ENCODE data around the gene FASLG.
"Not testable (repeated sequence)": the region's sequence is repeated elsewhere in the genome, so short reads cannot be mapped to it uniquely, and the experiment has no call there.

FASLG gene

DNA sequence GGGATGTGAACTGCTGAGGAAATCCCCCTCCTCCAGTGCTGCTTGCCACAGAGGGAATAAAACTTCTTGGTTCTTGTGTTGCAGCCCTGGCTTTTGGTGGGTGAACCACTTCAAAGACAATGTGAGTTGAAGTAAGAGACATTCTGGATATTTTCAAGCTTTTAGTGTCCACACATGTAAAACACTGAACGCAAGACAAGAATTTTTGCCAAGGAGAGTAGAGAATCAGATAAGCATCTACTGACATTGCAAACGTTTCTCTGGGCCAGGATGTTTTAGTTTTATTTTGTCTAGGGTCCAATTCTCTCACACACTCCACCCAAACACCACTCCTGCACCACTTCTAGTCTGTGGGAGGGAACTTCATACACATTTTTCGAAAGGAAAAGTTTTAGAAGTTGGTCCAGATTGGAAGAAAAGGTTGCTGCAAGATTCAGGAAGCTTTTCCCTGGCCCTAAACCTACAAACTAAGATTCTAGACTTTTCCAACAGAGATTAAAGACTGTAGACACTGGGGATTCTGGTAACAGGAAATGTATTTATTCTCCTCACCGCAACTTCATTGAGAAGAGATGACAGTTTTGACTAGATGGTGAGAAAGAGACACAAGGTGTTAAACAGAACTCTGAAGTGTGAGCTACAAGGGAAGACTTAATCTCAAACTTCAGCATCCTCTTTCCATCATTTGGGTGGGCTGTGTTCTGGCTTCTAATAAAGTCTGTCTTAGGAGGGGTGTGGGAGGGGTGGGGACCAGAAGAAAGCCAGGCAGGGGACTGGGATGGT is 16.1 kb downstream of the FASLG start:
- Histone ChIP-seq H3K9me3 (ENCODE audit: control insufficient read depth, low read length) (no peaks in the 10 kb centered on the region), H3K36me3 (ENCODE audit: control insufficient read depth, insufficient read depth, low read length) (no peaks in the 10 kb centered on the region), H3K4me1 (ENCODE audit: control insufficient read depth, insufficient read depth, low read length) (no peaks in the 10 kb centered on the region), H3K27ac (ENCODE audit: insufficient read depth, low read depth, low read length, poor library complexity, severe bottlenecking) (no peak overlapping the region), H3K27me3 (ENCODE audit: control insufficient read depth, insufficient read depth, low read length, poor library complexity, severe bottlenecking) (no peaks in the 10 kb centered on the region), H3K4me3 (ENCODE audit: insufficient read depth, low read depth, low read length) (no peak overlapping the region)
- 89 to 96% methylated on average over 3 to 4 of the region's 4 CpGs for WGBS, 2 experiments

GRCh38 chr1:172679000-172679772 is 20.3 kb downstream of the FASLG start:
- Histone ChIP-seq H3K27ac (ENCODE audit: insufficient read depth, low read depth, low read length, poor library complexity, severe bottlenecking) (no peak overlapping the region), H3K9me3 (ENCODE audit: control insufficient read depth, low read length) (no peaks in the 10 kb centered on the region), H3K27me3 (ENCODE audit: control insufficient read depth, insufficient read depth, low read length, poor library complexity, severe bottlenecking) (no peaks in the 10 kb centered on the region), H3K4me1 (ENCODE audit: control insufficient read depth, insufficient read depth, low read length) (peaks cover 7% of the 10 kb centered on the region), H3K36me3 (ENCODE audit: control insufficient read depth, insufficient read depth, low read length) (no peaks in the 10 kb centered on the region), H3K4me3 (ENCODE audit: insufficient read depth, low read depth, low read length) (no peak overlapping the region)
- 90 to 92% methylated on average over 6 of the region's 6 CpGs for WGBS, 2 experiments

- no peaks in the 10 kb centered on the region for H3K36me3 ChIP-seq (ENCODE audit: control insufficient read depth, insufficient read depth, low read length)
- no peak overlapping the region for H3K4me3 ChIP-seq (ENCODE audit: insufficient read depth, low read depth, low read length)
- no peaks in the 10 kb centered on the region for H3K27me3 ChIP-seq (ENCODE audit: control insufficient read depth, insufficient read depth, low read length, poor library complexity, severe bottlenecking)
- no peak overlapping the region for H3K27ac ChIP-seq (ENCODE audit: insufficient read depth, low read depth, low read length, poor library complexity, severe bottlenecking)
- H3K9me3 ChIP-seq (ENCODE audit: control insufficient read depth, low read length) = no peaks in the 10 kb centered on the region
- H3K4me1 ChIP-seq (ENCODE audit: control insufficient read depth, insufficient read depth, low read length) = peaks cover 7% of the 10 kb centered on the region
Observed at GRCh38 chr1:172680244-172680643, 21.3 kb downstream of the FASLG start.

GRCh38 chr1:172680733-172681275 is 21.9 kb downstream of the FASLG start:
- no peaks in the 10 kb centered on the region for H3K36me3 ChIP-seq (ENCODE audit: control insufficient read depth, insufficient read depth, low read length)
- no peaks in the 10 kb centered on the region for H3K9me3 ChIP-seq (ENCODE audit: control insufficient read depth, low read length)
- no peaks in the 10 kb centered on the region for H3K27me3 ChIP-seq (ENCODE audit: control insufficient read depth, insufficient read depth, low read length, poor library complexity, severe bottlenecking)
- peaks cover 7% of the 10 kb centered on the region for H3K4me1 ChIP-seq (ENCODE audit: control insufficient read depth, insufficient read depth, low read length)
- H3K27ac ChIP-seq (ENCODE audit: insufficient read depth, low read depth, low read length, poor library complexity, severe bottlenecking) = no peak overlapping the region
- H3K4me3 ChIP-seq (ENCODE audit: insufficient read depth, low read depth, low read length) = no peak overlapping the region
- 74 to 86% methylated on average over 2 of the region's 2 CpGs for WGBS, 2 experiments

DNA sequence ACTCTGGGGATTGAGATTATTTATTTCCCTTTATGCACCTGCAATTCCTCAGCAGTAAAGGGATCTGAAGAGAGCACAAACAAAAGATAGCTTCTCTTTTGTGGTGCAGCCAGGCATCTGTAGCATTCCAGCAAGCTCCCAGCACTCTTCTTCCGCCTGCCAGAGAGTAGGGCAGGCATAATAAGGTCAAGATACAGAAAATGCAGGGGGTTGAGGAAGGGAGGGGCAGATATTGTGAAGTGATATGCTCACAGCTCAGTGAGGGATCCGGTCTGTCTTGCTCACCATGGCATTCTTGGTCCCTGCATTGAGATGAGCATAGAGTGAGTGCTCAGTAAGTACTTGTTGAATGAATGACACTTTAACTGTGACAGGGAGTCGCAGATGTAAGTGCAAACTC is 23.9 kb downstream of the FASLG start:
- Histone ChIP-seq H3K9me3 (ENCODE audit: control insufficient read depth, low read length) (no peaks in the 10 kb centered on the region), H3K36me3 (ENCODE audit: control insufficient read depth, insufficient read depth, low read length) (no peaks in the 10 kb centered on the region), H3K4me1 (ENCODE audit: control insufficient read depth, insufficient read depth, low read length) (peaks cover 7% of the 10 kb centered on the region), H3K4me3 (ENCODE audit: insufficient read depth, low read depth, low read length) (no peak overlapping the region), H3K27me3 (ENCODE audit: control insufficient read depth, insufficient read depth, low read length, poor library complexity, severe bottlenecking) (no peaks in the 10 kb centered on the region), H3K27ac (ENCODE audit: insufficient read depth, low read depth, low read length, poor library complexity, severe bottlenecking) (peak overlapping the region; percentile 55)
- 61 to 64% methylated on average over 3 of the region's 3 CpGs for WGBS, 2 experiments

DNA sequence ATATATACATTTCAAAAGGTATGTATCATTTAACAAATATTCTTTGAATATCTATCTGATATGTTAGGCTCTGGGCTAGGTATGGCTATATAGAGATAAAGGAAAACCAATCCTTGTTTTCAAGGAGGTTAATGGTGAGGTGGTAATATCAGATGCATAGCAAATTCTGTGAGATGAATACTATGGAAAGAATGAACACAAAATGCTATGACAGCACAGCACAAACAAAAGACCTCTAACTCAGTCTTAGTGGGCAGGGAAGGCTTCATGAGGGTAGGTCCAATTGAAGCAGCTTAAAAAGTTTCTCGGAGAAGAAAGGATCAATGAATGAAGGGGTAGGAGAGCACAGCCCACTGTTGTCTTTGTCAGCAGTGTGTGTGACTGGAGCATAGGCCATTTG is 27.2 kb downstream of the FASLG start:
- Histone ChIP-seq H3K4me1 (ENCODE audit: control insufficient read depth, insufficient read depth, low read length) (peaks cover 3% of the 10 kb centered on the region), H3K4me3 (ENCODE audit: insufficient read depth, low read depth, low read length) (no peak overlapping the region)
- 80 to 86% methylated on average over 1 of the region's 1 CpG for WGBS, 2 experiments

GRCh38 chr1:172688428-172689085 is 29.7 kb downstream of the FASLG start:
- H3K27ac ChIP-seq (ENCODE audit: insufficient read depth, low read depth, low read length, poor library complexity, severe bottlenecking); H3K27me3 ChIP-seq (ENCODE audit: control insufficient read depth, insufficient read depth, low read length, poor library complexity, severe bottlenecking); H3K9me3 ChIP-seq (ENCODE audit: control insufficient read depth, low read length); H3K4me1 ChIP-seq (ENCODE audit: control insufficient read depth, insufficient read depth, low read length); H3K36me3 ChIP-seq (ENCODE audit: control insufficient read depth, insufficient read depth, low read length); H3K4me3 ChIP-seq (ENCODE audit: insufficient read depth, low read depth, low read length): not testable (repeated sequence)
- WGBS, 2 experiments = 84 to 96% methylated on average over 2 of the region's 2 CpGs

More for the DNA sequence above, 27.2 kb downstream of the FASLG start:
- H3K27me3 ChIP-seq (ENCODE audit: control insufficient read depth, insufficient read depth, low read length, poor library complexity, severe bottlenecking) = no peaks in the 10 kb centered on the region
- H3K27ac ChIP-seq (ENCODE audit: insufficient read depth, low read depth, low read length, poor library complexity, severe bottlenecking) = no peak overlapping the region
- no peaks in the 10 kb centered on the region for H3K9me3 ChIP-seq (ENCODE audit: control insufficient read depth, low read length)
- H3K36me3 ChIP-seq (ENCODE audit: control insufficient read depth, insufficient read depth, low read length) = no peaks in the 10 kb centered on the region

- not testable (repeated sequence) for H3K27me3 ChIP-seq (ENCODE audit: control insufficient read depth, insufficient read depth, low read length, poor library complexity, severe bottlenecking); H3K36me3 ChIP-seq (ENCODE audit: control insufficient read depth, insufficient read depth, low read length); H3K9me3 ChIP-seq (ENCODE audit: control insufficient read depth, low read length); H3K4me3 ChIP-seq (ENCODE audit: insufficient read depth, low read depth, low read length); H3K4me1 ChIP-seq (ENCODE audit: control insufficient read depth, insufficient read depth, low read length); H3K27ac ChIP-seq (ENCODE audit: insufficient read depth, low read depth, low read length, poor library complexity, severe bottlenecking)
- 94 to 95% methylated on average over 1 of the region's 1 CpG for WGBS, 2 experiments
Observed at GRCh38 chr1:172690925-172691324, 32.0 kb downstream of the FASLG start.

GRCh38 chr1:172697534-172698002 is 38.7 kb downstream of the FASLG start:
- H3K27ac ChIP-seq (ENCODE audit: insufficient read depth, low read depth, low read length, poor library complexity, severe bottlenecking) = no peak overlapping the region
- no peaks in the 10 kb centered on the region for H3K4me1 ChIP-seq (ENCODE audit: control insufficient read depth, insufficient read depth, low read length)
- WGBS, 2 experiments = 88 to 95% methylated on average over 4 of the region's 4 CpGs
- no peaks in the 10 kb centered on the region for H3K9me3 ChIP-seq (ENCODE audit: control insufficient read depth, low read length)
- no peak overlapping the region for H3K4me3 ChIP-seq (ENCODE audit: insufficient read depth, low read depth, low read length)
- H3K36me3 ChIP-seq (ENCODE audit: control insufficient read depth, insufficient read depth, low read length) = no peaks in the 10 kb centered on the region
- H3K27me3 ChIP-seq (ENCODE audit: control insufficient read depth, insufficient read depth, low read length, poor library complexity, severe bottlenecking) = no peaks in the 10 kb centered on the region

DNA sequence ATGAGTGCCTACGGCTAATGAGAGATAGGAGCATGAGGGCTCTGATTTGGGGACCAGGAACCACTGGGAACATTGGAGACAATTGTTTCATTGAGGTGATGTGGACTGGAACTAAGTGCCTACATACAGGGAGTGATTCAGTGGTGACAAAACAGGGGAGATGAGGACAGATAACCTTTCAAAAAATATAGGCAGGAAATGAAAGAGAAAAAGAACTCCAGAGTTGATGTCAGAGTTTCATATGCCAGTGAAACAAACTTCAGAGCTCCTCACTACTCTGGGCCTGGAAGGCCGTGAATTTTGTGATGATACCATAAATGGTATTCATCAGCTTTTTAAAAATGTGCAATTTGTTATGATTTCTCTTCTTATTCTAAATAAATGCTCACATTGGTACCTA is 39.3 kb downstream of the FASLG start:
- 93 to 96% methylated on average over 1 to 2 of the region's 2 CpGs for WGBS, 2 experiments

More for the DNA sequence above, 39.3 kb downstream of the FASLG start:
- Histone ChIP-seq H3K9me3 (ENCODE audit: control insufficient read depth, low read length) (no peaks in the 10 kb centered on the region), H3K36me3 (ENCODE audit: control insufficient read depth, insufficient read depth, low read length) (no peaks in the 10 kb centered on the region), H3K27ac (ENCODE audit: insufficient read depth, low read depth, low read length, poor library complexity, severe bottlenecking) (no peak overlapping the region), H3K4me1 (ENCODE audit: control insufficient read depth, insufficient read depth, low read length) (no peaks in the 10 kb centered on the region), H3K4me3 (ENCODE audit: insufficient read depth, low read depth, low read length) (no peak overlapping the region), H3K27me3 (ENCODE audit: control insufficient read depth, insufficient read depth, low read length, poor library complexity, severe bottlenecking) (no peaks in the 10 kb centered on the region)

All from ectodermal cell (in vitro differentiated cells).